ENCODE data around the gene AMELX.

The AMELX gene

DNA sequence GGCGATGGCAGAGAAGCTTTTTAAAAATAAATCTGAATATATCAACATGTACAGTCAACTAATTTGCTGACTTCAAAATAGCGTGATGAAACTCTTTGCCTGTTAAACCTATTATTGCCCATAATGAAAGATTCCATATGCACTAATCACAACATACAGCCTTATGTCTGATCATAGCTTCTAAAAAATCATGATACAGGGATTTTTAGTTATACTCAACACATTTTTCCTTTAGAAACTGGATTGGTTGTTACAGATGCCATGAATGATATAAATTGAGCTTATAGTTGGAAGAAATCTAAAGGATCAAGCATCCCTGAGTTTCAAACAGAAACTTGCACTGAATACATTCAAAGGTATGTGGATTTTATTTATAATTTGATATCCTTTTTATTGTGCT is at the start of gene AMELX:
TSS of gene AMELX (plus strand) at position 301 of the 400 bp plus-strand sequence. CDS start 1,376 bp downstream, outside the sequence.
- DNase-seq: no peak

DNA sequence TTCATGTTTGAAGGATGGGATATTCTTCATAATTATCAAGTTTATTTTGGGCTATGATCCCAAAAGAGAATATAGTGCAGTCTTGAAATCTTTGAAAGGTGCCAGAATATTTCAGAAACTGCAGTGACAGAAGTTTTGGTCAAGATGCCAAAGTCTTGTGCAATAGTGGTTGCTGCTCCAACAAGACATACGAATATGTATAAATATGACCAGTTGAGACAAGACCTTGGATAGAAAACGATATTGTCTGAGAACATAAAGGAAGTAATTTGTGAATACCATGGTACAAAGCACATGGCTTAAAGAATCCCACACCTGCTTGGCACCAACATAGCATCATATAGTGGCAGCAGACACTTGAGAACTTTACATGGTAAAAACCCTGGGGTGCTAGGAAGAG is 48.6 kb upstream of the AMELX start:
- no peak for DNase-seq

DNA sequence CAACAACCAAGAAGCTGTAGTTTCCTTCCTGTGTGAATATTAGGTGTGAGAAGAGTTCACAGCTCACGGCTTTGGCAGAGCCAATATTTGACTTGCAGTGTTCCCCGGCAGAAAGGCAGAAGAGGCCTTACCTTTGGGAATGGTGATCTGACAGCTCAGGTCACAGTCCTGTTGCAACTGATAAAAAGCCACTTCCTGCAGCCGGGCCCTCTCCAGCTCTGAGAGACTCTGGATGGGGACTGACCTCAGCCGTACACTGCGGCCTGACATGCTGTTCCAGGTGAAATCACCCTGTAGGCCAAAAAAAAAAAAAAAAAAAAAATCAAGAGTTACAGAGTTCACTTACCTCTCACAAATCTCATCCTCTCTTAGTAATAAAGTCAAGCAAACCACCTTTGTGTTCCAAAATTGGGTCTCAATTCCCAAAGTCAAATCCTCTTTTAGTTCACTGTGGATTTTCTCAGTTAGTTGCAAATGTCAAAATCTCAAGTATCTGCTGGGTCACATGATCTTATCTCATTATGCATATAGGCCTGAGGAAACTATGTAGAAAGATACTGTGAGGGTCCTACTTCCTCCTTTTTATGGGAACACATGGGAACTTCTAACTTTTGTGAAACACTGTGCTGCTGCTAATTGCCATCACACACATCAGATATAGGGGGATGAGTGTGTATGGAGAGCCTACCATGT is 38.6 kb upstream of the AMELX start:
- DNase-seq: no peak

DNA sequence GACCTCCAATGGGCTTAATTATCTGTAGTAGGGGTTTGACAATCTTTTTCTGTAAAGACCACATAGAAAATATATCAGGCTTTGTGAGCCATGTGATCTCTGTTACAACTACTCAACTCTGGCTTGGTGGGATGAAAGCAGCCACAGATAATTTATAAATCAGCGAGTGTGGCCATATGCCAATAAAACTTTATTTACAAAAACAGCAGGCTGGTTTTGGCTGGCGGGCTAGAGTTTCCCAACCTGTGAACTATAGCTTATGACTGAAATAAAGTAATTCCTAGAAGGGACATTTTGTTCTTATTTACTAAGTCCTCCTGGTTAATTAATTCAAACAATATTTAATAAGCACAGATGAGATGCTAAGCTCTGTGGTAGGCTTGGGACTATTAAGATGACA is 35.9 kb upstream of the AMELX start:
- no peak for DNase-seq

DNA sequence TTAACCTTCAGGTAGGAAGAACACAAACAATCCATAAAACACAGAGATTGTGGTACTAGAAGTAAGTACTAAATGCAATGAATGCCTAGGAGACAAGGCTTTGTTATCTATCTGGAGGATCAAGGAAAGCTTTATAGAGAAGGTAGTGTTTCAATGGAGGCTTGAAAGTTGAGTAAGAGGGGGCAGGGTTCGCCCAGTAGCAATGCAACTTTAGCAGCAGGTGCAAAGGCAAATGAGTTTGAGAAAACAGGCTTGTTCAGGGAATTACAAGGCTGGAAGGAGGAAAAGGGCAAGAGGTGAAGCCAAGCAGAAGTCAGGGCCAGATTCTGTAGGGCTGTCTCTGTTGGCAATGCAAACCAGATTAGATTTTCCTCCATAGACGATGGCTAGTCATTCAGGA is 35.5 kb upstream of the AMELX start:
- DNase-seq: no peak

DNA sequence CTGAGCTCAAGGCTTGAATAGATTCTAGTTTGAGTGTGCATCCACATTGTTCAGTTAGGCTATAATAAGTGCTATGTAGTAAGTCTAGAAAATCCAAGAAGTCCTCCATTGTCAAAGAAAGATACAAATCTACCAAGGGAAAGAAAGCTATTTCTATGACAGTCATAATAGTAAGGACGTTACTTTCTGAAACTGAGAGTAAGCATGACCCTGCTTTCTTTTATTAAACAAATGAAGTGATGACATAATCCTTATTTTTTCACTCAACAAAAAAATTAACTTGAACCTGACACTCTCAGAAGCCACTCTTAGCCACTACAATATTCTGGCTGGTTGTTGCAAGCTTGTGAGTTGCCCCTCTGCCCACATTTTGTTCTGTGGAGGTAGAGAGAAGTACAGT is 33.8 kb upstream of the AMELX start:
- no peak for DNase-seq

DNA sequence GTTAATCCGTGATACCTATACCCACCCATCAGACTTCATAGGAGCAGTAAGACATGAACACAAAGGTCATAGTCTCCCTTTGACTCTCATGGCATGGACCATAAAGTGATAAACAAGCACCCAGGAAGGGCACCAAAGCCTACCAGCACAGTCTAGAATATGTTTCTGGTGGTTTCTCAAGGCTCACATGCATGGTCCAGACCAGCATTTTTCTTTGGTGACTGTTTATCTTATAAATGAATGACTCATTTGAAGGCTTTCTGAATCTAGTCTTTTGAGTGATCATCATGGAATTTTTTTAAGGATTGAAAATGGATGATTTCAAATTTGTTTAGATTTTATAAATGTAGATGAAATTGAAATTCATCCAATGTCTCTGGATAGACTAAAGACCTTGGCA is 32.0 kb upstream of the AMELX start:
- DNase-seq: no peak

DNA sequence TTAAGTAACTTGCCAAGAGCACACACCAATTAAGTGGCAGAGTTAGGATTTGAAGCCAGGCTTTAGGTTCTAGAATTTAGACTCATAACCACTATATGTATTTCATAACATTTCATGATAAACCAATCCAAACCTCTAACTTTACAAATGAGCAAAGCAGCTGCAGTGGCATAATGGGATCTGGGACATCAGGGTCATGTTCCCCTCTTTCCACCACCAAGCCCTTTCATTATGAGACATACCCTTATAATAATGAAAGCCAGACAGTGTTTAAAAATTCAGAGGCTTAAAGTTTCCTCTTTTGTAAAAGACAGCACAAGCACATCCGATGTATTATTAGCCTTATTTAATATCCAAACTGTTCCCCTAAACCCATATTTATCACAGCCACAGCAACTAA is 28.3 kb upstream of the AMELX start:
- no peak for DNase-seq

DNA sequence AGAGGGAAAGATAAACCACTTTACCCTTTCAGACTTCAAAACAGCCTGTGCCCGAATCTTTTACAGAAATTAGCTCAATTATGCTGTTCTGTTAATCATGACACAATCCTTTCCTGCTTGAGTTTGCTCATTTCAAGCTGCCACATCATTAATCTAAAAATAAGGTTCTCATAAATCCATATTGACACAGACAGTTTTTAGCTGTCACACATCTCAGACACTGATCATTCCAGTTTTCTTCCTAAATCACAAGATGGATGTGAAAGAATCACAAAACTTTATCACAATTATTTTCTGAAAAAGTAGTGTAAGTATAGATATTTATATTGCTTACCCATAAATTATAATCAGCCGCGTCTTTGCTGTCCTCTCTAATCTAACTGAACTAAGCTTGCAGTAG is 27.9 kb upstream of the AMELX start:
- no peak for DNase-seq

DNA sequence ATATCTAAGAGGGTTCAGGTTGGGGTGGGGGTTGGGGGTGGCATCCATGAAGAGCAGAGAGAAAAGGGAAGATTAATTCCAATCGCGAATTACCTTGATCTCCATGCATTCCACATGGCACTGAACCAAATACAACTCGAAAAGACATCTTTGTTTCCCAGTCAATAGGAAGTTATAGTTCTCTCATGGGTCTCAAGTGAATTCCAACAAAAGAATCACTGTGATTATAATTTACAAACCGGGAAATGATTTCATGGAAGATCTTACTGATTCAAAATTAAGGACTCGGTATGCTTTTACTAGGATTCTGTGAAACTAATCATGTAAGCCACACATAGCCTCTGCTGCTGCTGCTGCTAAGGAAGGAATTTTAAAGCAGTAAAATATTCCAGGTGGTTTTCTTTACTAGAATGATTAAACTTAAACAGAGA is 26.6 kb upstream of the AMELX start:
- DNase-seq: no peak

DNA sequence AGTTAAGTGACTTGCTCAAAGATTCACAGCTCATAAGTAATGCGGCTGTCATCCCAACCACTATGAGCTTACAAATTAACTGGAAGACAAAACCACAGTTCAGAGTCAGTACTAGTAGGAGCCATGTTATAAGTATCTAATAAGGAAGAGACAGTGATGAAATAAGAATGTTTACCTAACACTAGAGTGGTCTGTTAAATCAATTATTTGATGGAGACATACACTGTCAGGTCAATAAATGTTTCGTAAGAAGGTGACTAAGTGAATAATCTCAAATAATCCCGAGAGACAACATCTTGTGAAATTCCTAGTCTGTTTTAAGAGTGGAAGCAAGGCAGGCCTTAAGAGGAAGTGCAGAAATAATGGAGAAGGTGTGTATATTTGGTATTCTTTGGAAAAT is 25.8 kb upstream of the AMELX start:
- DNase-seq: no peak

DNA sequence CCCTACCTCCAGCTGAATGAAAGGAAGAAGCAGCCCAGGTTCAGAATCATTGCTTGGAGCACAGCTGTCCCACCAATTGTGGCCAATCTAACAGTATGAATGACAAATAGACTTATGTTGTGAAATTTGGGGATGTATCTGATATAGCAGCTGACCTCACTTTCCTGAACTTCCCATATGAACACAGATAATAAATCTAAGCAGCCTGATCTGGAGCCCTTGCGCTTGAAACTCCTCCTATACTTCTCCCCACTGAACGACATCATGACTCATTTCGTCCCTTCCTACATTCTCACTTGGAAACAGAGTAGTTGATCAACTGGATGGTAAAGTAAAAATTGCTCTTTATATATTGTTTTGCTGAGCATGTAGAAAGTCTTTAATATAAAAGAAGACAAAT is 24.2 kb upstream of the AMELX start:
- DNase-seq: no peak

DNA sequence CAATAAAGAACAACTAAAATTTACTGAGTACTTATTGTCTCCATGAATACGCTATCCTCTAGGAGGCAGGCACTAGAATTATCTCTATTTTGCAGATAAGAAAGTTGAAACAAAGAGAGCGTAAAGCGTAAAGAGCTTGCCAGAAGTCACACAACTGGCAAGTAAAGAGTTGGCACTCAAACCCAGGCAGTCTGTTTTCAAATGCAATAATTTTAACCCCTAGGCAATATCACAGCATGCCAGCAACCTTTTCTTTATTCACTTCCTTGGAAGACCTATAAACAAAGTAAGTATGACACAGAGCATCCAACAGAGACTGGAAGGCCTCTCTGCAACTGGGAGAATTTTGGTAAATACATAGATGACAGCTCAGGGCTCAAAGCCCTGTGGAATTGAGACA is 23.2 kb upstream of the AMELX start:
- no peak for DNase-seq

DNA sequence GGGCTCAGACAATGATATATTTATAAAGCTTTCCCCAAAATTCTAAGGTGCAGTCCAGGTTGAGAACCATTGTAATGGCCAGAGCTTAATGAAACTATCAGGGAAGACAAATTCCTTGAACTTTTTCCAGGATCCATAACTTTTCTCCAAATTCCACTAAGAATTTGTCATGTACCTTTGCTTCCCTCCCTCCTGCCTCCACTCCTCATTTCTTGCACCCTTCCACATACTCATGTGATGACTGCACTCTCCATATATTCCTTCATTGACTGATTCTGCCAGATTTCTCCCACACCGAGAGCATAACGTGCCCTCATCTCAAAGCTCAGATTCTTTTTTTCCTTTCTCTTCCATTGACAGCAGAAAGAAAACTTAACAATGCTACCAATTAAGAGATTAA is 20.9 kb upstream of the AMELX start:
- no peak for DNase-seq

DNA sequence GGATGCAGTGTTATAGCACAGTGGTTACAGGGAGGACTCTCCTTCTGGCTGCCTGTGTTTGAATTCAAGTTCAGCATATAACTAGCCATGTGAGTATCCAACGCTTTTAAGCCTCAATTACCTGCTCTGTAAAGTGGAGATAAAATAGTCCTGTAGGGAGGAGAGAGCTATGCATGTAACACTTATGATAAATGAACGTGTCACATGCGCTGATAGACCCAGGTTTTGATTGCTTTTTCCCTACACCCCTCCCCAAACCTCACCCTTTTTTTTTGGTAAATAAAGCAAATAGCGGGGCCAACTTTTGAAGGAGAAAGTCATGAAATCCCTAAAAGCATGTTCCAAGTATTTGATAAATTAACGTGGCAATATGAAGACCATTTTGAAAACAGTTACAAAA is 20.4 kb upstream of the AMELX start:
- no peak for DNase-seq

DNA sequence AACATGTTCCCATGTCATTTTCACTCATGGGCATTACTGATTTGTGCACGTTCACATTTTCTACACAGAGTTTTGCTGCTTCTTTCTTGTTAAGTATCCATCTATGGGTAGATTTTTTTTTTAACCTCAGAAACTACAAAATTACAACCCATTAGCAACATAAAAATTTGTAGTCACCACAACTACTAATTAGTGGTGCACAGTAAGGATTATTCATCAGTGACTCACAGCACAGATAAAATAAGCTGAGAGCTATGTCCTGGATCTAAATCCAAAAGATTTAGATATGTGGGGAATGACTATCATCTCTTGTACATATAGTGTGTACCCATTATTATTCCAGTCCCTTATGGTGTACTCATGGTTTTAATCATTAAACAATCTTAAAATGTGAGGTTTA is 19.7 kb upstream of the AMELX start:
- DNase-seq: no peak

DNA sequence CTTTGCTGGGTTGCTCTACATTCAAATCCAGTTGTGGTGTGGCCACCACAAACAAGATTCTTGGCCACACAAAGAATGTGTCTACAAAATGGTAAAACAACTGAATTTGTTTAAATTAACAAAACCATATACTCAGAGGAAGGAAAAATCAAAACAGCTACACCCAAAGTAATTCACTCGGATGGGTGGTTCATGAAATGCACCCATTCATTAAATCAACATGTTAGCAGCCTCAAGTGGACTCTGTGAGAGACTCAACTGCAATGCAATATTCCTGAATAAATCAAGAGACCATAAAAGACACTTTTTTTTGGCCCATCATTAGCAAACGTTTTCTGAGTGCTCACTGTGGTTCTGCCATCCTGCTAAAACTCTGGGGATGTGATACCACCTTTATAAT is 11.2 kb upstream of the AMELX start:
- no peak for DNase-seq

DNA sequence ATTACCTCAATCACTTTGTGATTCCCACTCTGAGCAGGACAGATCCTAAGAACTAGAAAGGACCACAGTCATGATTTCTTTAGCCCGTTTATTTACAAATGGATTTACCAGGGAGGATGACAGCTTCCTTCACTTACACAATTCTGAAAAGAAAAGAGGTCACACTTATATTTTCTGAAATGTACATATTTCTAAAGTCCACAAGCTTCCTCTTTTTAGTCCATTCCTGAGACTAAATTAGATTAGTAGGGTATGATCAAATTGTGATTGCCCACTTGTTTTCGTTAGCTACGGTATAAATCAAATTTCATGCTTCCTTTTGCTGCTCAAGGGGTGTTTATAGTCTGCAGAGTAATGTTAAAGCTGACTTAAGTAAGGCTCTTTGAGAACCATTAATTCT is 7.6 kb upstream of the AMELX start:
- no peak for DNase-seq

DNA sequence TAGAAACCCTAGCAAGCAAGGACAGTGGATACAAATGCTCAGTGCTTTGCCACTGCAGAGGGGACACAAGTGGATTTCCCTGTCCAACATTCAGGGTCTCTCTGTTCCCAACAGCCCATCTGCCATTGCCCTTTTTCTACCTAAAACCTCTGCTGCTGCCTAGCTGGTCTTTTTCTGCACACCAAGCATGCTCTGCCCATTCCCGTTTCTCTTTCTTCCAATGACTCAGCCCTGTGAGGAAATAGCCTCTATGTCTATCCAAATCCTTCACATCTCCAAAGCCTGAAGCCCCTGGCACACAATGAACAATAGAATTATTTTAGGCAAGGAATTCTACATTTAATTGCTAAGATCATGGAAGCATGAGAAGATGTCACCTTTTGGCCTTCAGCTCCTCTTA is 5.7 kb upstream of the AMELX start:
- no peak for DNase-seq

DNA sequence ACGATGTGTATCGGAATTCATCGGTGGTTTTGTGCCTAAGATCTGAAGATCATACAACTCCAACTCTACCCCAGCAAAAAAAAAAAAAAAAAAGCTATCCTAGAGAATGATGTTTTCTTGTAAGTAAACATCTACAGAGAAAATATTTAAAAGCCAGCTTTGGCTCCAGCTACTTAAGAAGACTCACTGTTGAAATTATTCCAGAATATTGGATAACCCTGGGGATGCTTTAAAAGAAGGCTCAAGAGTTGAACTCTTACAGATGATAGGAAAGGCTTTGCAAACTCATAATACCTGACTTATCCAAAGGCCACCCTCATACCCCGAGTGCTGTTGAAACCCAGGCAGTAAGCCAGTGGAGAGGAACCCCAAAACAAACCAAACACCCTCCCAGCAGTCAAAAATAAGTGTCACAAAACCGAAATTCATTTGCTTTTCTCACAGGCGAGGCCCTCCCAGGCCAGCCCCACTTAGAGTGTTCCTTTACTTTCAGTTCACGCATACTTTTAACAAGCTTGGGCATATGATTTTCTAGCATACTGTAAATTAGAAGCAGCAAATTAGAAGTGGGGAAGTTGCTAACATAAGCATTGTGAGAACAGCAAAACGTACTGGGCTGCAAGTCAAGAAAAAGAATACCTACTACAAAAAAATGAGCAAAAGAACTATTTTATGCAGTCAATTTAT is 2.7 kb upstream of the AMELX start:
- no peak for DNase-seq

DNA sequence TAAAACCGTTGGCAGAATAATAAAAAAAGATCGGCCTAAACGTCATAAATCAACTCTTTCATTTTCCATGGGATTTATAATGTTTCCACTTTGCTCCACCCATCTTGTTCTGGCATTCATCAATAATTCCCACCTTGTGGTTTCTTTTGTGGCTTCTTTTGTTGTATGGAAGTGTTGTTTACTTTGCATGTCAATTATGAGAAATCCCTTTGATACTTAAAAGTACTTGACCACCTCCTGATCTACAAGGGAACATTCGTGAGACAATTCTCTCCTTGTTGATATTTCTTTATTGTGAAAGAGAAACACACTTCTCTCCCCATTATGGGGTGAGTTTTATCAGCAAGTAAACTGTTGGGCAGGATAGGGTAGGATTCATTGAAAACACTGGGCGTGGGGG is 2.8 kb downstream of the AMELX start:
- DNase-seq: no peak

DNA sequence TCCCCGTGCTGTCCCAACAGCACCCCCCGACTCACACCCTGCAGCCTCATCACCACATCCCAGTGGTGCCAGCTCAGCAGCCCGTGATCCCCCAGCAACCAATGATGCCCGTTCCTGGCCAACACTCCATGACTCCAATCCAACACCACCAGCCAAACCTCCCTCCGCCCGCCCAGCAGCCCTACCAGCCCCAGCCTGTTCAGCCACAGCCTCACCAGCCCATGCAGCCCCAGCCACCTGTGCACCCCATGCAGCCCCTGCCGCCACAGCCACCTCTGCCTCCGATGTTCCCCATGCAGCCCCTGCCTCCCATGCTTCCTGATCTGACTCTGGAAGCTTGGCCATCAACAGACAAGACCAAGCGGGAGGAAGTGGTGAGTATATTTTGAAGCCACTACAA is 5.4 kb downstream of the AMELX start:
- no peak for DNase-seq

DNA sequence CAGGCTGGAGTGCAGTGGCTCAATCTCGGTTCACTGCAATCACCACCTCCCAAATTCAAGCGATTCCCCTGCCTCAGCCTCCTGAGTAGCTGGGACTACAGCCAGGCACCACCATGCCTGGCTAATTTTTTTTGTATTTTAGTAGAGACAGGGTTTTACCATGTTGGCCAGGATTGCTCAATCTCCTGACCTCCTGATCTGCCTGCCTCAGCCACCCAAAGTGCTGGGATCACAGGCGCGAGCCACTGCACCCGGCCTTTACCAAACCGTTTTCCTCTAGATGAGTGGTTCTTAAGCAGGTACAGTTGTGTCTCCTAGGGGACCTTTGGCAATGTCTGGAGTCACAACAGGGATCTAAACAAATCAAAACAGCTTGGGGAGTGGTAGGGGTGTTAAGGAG is 11.6 kb downstream of the AMELX start:
- no peak for DNase-seq

DNA sequence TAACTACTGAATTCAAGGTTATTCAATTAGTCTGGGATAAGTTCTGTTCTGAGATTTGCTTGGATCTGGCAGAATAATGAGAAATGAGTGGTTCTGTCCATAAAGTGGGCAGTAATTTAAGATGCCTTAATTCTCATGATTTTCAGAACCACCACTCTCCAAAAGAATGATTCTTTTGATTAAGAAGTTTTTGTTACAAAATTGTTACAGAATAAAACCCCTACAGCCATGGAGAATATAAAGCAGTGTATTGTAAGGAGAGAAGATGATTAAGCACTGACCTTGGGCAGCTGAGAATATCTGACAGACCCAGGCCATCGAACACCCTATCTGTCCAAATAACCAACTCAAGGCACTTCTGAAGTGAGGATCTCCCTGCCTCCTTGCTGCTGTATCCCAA is 12.4 kb downstream of the AMELX start:
- DNase-seq: no peak

DNA sequence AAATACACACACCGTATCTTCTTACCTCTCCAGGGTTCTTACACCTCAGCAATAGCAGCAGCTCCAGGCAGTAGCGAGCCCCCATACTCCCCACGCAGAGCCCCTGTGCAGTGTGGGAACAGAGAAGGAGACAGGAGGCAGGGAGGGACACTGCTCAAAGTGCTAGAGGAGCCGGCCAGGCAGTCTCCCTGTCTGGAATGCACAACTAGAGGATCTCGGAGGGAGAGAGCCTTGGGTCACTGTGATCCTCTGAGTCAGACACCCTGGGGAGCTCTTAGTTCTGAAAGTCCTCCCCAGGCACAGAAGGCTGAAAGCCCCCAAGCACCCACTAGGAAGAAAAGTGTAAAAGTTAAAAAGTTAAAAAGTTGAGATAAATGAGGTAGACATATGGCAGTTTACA is 16.0 kb downstream of the AMELX start:
- no peak for DNase-seq

Data from NCI-H1694 (cell line).